Measurements from ENCODE around the gene PDLIM1.
"Not testable (repeated sequence)": the region's sequence is repeated elsewhere in the genome, so short reads cannot be mapped to it uniquely, and the experiment has no call there.

Gene PDLIM1

GRCh38 chr10:95244152-95244551, 46.7 kb downstream of the PDLIM1 start:
- Histone ChIP-seq H3K4me1 (peaks cover 4 to 38% (median 26%) of the 10 kb centered on the region in 10 experiments), H3K4me2 (no peak overlapping the region), H4K20me1 (peaks cover 0 to 33% (median 8%) of the 10 kb centered on the region in 11 experiments; a peak in 15 of 22 replicates), H3K4me3 (no peak overlapping the region), H3K27ac (no peak overlapping the region), H3K27me3 (no peaks in the 10 kb centered on the region), H3K9ac (no peak overlapping the region), H3K36me3 (peaks cover 44 to 99% (median 93%) of the 10 kb centered on the region in 11 experiments), H3K9me3 (replicated peaks in 1 of 11) (peaks cover 0 to 16% (median 10%) of the 10 kb centered on the region in 11 experiments; a peak in 10 of 22 replicates)
- TF ChIP-seq Cebpa-rat (IDR thresholded peaks at IDR 0.05): no peak

- H3K9ac ChIP-seq: no peak overlapping the region
- H3K4me2 ChIP-seq: no peak overlapping the region
- no peaks in the 10 kb centered on the region for H3K27me3 ChIP-seq
- H3K4me1 ChIP-seq: peaks cover 0 to 29% (median 17%) of the 10 kb centered on the region in 10 experiments; a peak in 14 of 20 replicates
- H3K4me3 ChIP-seq: no peak overlapping the region
- H3K9me3 ChIP-seq (replicated peaks in 1 of 11): peaks cover 0 to 16% (median 10%) of the 10 kb centered on the region in 11 experiments; a peak in 10 of 22 replicates
- H3K36me3 ChIP-seq: peaks cover 49 to 99% (median 95%) of the 10 kb centered on the region in 11 experiments
- TF ChIP-seq Cebpa-rat (IDR thresholded peaks at IDR 0.05): no peak
- H3K27ac ChIP-seq: no peak overlapping the region
- H4K20me1 ChIP-seq: peaks cover 0 to 30% (median 5%) of the 10 kb centered on the region in 11 experiments; a peak in 9 of 22 replicates
These were observed 47.5 kb downstream of the PDLIM1 start for GRCh38 chr10:95243318-95243617.

GRCh38 chr10:95242581-95243317, 48.1 kb downstream of the PDLIM1 start:
- Histone ChIP-seq H3K4me2 (no peak overlapping the region), H3K27me3 (no peaks in the 10 kb centered on the region), H3K9me3 (replicated peaks in 1 of 11) (peaks cover 0 to 16% (median 10%) of the 10 kb centered on the region in 11 experiments; a peak in 10 of 22 replicates), H3K36me3 (peaks cover 54 to 99% (median 95%) of the 10 kb centered on the region in 11 experiments), H3K4me1 (peaks cover 0 to 24% (median 12%) of the 10 kb centered on the region in 10 experiments; a peak in 14 of 20 replicates), H3K27ac (no peak overlapping the region), H3K9ac (no peak overlapping the region), H4K20me1 (peaks cover 0 to 30% (median 10%) of the 10 kb centered on the region in 11 experiments; a peak in 9 of 22 replicates), H3K4me3 (no peak overlapping the region)
- TF ChIP-seq Cebpa-rat (IDR thresholded peaks at IDR 0.05): no peak

- H4K20me1 ChIP-seq: peaks cover 0 to 22% (median 5%) of the 10 kb centered on the region in 11 experiments; a peak in 6 of 22 replicates
- peaks cover 3 to 22% (median 7%) of the 10 kb centered on the region in 10 experiments for H3K4me1 ChIP-seq
These were observed 49.3 kb downstream of the PDLIM1 start for GRCh38 chr10:95241533-95241932.

GRCh38 chr10:95240811-95241210, 50.0 kb downstream of the PDLIM1 start:
- TF ChIP-seq Cebpa-rat (IDR thresholded peaks at IDR 0.05): no peak
- peaks cover 10 to 25% (median 14%) of the 10 kb centered on the region in 10 experiments for H3K4me1 ChIP-seq
- H3K4me3 ChIP-seq: no peak overlapping the region
- peaks cover 0 to 18% (median 5%) of the 10 kb centered on the region in 11 experiments; a peak in 5 of 22 replicates for H4K20me1 ChIP-seq
- peaks cover 58 to 100% (median 94%) of the 10 kb centered on the region in 11 experiments for H3K36me3 ChIP-seq
- no peaks in the 10 kb centered on the region for H3K27me3 ChIP-seq
- H3K4me2 ChIP-seq: no peak overlapping the region
- no peak overlapping the region for H3K9ac ChIP-seq
- peaks cover 0 to 16% (median 10%) of the 10 kb centered on the region in 11 experiments; a peak in 10 of 22 replicates for H3K9me3 ChIP-seq (replicated peaks in 1 of 11)
- H3K27ac ChIP-seq: no peak overlapping the region

More at GRCh38 chr10:95241533-95241932, 49.3 kb downstream of the PDLIM1 start:
- Histone ChIP-seq H3K36me3 (peaks cover 61 to 100% (median 97%) of the 10 kb centered on the region in 11 experiments), H3K4me3 (no peak overlapping the region), H3K27me3 (no peaks in the 10 kb centered on the region), H3K27ac (no peak overlapping the region), H3K9me3 (replicated peaks in 1 of 11) (peaks cover 0 to 16% (median 10%) of the 10 kb centered on the region in 11 experiments; a peak in 10 of 22 replicates), H3K9ac (no peak overlapping the region), H3K4me2 (no peak overlapping the region)
- TF ChIP-seq Cebpa-rat (IDR thresholded peaks at IDR 0.05): no peak

- peaks cover 0 to 16% (median 10%) of the 10 kb centered on the region in 11 experiments; a peak in 10 of 22 replicates for H3K9me3 ChIP-seq (replicated peaks in 1 of 11)
- H3K9ac ChIP-seq, H3K4me2 ChIP-seq, H3K4me3 ChIP-seq, H3K27me3 ChIP-seq, H3K27ac ChIP-seq: not testable (repeated sequence)
- H4K20me1 ChIP-seq: peaks cover 0 to 16% (median 5%) of the 10 kb centered on the region in 11 experiments; a peak in 3 of 22 replicates
- H3K36me3 ChIP-seq: peaks cover 52 to 100% (median 94%) of the 10 kb centered on the region in 11 experiments
- H3K4me1 ChIP-seq: peaks cover 14 to 25% (median 18%) of the 10 kb centered on the region in 10 experiments
These were observed 50.7 kb downstream of the PDLIM1 start for GRCh38 chr10:95240096-95240495.

GRCh38 chr10:95237376-95238170, 53.2 kb downstream of the PDLIM1 start:
- no peak for TF ChIP-seq Cebpa-rat (IDR thresholded peaks at IDR 0.05)
- Histone ChIP-seq H3K27me3 (no peaks in the 10 kb centered on the region), H3K9ac (no peak overlapping the region), H3K4me1 (peaks cover 14 to 25% (median 18%) of the 10 kb centered on the region in 10 experiments), H3K4me3 (no peak overlapping the region), H4K20me1 (peaks cover 0 to 16% (median 1%) of the 10 kb centered on the region in 11 experiments; a peak in 2 of 22 replicates), H3K9me3 (replicated peaks in 1 of 11) (peaks cover 0 to 26% (median 11%) of the 10 kb centered on the region in 11 experiments; a peak in 11 of 22 replicates), H3K4me2 (no peak overlapping the region; a peak in 1 of 22 replicates), H3K27ac (no peak overlapping the region), H3K36me3 (peaks cover 52 to 100% (median 93%) of the 10 kb centered on the region in 11 experiments)

GRCh38 chr10:95236068-95236903, 54.5 kb downstream of the PDLIM1 start:
- H3K36me3 ChIP-seq: peaks cover 47 to 98% (median 85%) of the 10 kb centered on the region in 11 experiments

More at GRCh38 chr10:95236068-95236903, 54.5 kb downstream of the PDLIM1 start:
- Histone ChIP-seq H4K20me1 (peaks cover 0 to 10% (median 0%) of the 10 kb centered on the region in 11 experiments; a peak in 2 of 22 replicates), H3K4me1 (peaks cover 14 to 25% (median 18%) of the 10 kb centered on the region in 10 experiments), H3K4me2 (peak overlapping the region; percentile 37 to 72 (median 54); a peak in 21 of 22 replicates), H3K4me3 (no peak overlapping the region), H3K9ac (peak overlapping the region in 5 of 11 experiments; percentile 3 to 40 (median 21); a peak in 3 of 22 replicates), H3K27me3 (no peaks in the 10 kb centered on the region), H3K27ac (peak overlapping the region in 8 of 11 experiments; percentile 20 to 57 (median 43); a peak in 14 of 22 replicates), H3K9me3 (replicated peaks in 1 of 11) (peaks cover 0 to 35% (median 11%) of the 10 kb centered on the region in 11 experiments; a peak in 11 of 22 replicates)
- no peak for TF ChIP-seq Cebpa-rat (IDR thresholded peaks at IDR 0.05)

Data from BLaER1 treated with 17β-estradiol and CSF1 and Interleukin-3, amounts not matched to agents 10 nM and 100 nM (cell line).